ENCODE data around the gene NR1H3.

The NR1H3 gene

GRCh38 chr11:47269002-47269828 lies 11.4 kb downstream of the NR1H3 start:
- in situ Hi-C loops (cut with MboI; ENCODE audit: low sequenced_read_pairs), result no loop called here

GRCh38 chr11:47269829-47270305 lies 12.1 kb downstream of the NR1H3 start, which contains the start of gene MADD:
TSS of gene MADD (plus strand) at chr11:47270133.
- in situ Hi-C loops (cut with MboI; ENCODE audit: low sequenced_read_pairs), result no loop called here

GRCh38 chr11:47270331-47271271 lies 12.8 kb downstream of the NR1H3 start:
- in situ Hi-C loops (cut with MboI; ENCODE audit: low sequenced_read_pairs), result no loop called here

- in situ Hi-C loops (cut with MboI; ENCODE audit: low sequenced_read_pairs), result no loop called here
Observed at GRCh38 chr11:47271328-47271727, 13.5 kb downstream of the NR1H3 start.

GRCh38 chr11:47271961-47272661 lies 14.3 kb downstream of the NR1H3 start:
- in situ Hi-C loops (cut with MboI; ENCODE audit: low sequenced_read_pairs), result no loop called here

GRCh38 chr11:47272706-47273105 lies 14.9 kb downstream of the NR1H3 start:
- in situ Hi-C loops (cut with MboI; ENCODE audit: low sequenced_read_pairs), result no loop called here

- in situ Hi-C loops (cut with MboI; ENCODE audit: low sequenced_read_pairs), result loop anchor here (25.0 kb wide), 1 partner anchor 488 kb away; the partner anchor contains the start of gene FNBP4
Observed at GRCh38 chr11:47274495-47275235, 16.9 kb downstream of the NR1H3 start.

GRCh38 chr11:47276923-47277322 lies 19.1 kb downstream of the NR1H3 start:
- in situ Hi-C loops (cut with MboI; ENCODE audit: low sequenced_read_pairs), result loop anchor here (25.0 kb wide), 1 partner anchor 485 kb away; the partner anchor contains the start of gene FNBP4

- in situ Hi-C loops (cut with MboI; ENCODE audit: low sequenced_read_pairs), result loop anchor here (25.0 kb wide), 1 partner anchor 484 kb away; the partner anchor contains the start of gene FNBP4
Observed at GRCh38 chr11:47278058-47278457, 20.3 kb downstream of the NR1H3 start.

GRCh38 chr11:47278769-47279168 lies 21.0 kb downstream of the NR1H3 start:
- in situ Hi-C loops (cut with MboI; ENCODE audit: low sequenced_read_pairs), result loop anchor here (25.0 kb wide), 1 partner anchor 484 kb away; the partner anchor contains the start of gene FNBP4

- in situ Hi-C loops (cut with MboI; ENCODE audit: low sequenced_read_pairs), result loop anchor here (25.0 kb wide), 1 partner anchor 482 kb away; the partner anchor contains the start of gene FNBP4
Observed at GRCh38 chr11:47280099-47280498, 22.3 kb downstream of the NR1H3 start.

- in situ Hi-C loops (cut with MboI; ENCODE audit: low sequenced_read_pairs), result loop anchor here (25.0 kb wide), 1 partner anchor 481 kb away; the partner anchor contains the start of gene FNBP4
Observed at GRCh38 chr11:47280860-47281259, 23.1 kb downstream of the NR1H3 start.

GRCh38 chr11:47282462-47282861 lies 24.7 kb downstream of the NR1H3 start:
- in situ Hi-C loops (cut with MboI; ENCODE audit: low sequenced_read_pairs), result loop anchor here (25.0 kb wide), 1 partner anchor 480 kb away; the partner anchor contains the start of gene FNBP4

- in situ Hi-C loops (cut with MboI; ENCODE audit: low sequenced_read_pairs), result loop anchor here (25.0 kb wide), 1 partner anchor 478 kb away; the partner anchor contains the start of gene FNBP4
Observed at GRCh38 chr11:47284151-47284550, 26.4 kb downstream of the NR1H3 start.

GRCh38 chr11:47285969-47286770 lies 28.4 kb downstream of the NR1H3 start:
- in situ Hi-C loops (cut with MboI; ENCODE audit: low sequenced_read_pairs), result loop anchor here (25.0 kb wide), 1 partner anchor 476 kb away; the partner anchor contains the start of gene FNBP4

GRCh38 chr11:47288066-47288465 lies 30.3 kb downstream of the NR1H3 start:
- in situ Hi-C loops (cut with MboI; ENCODE audit: low sequenced_read_pairs), result loop anchor here (25.0 kb wide), 1 partner anchor 474 kb away; the partner anchor contains the start of gene FNBP4

- in situ Hi-C loops (cut with MboI; ENCODE audit: low sequenced_read_pairs), result loop anchor here (25.0 kb wide), 1 partner anchor 472 kb away; the partner anchor contains the start of gene FNBP4
Observed at GRCh38 chr11:47289856-47290255, 32.1 kb downstream of the NR1H3 start.

- in situ Hi-C loops (cut with MboI; ENCODE audit: low sequenced_read_pairs), result loop anchor here (25.0 kb wide), 1 partner anchor 467 kb away; the partner anchor contains the start of gene FNBP4
Observed at GRCh38 chr11:47295385-47295784, 37.6 kb downstream of the NR1H3 start.

Data from HL-60/S4 treated with retinoic acid at 250 ng/mL for 4 days and 3 days (cell line).